Activated CD4-positive, CD25-positive, alpha-beta regulatory T cell (primary cell): ENCODE measurements around the gene PEX14.

Experiments used
- DNase-seq, 4 experiments: peaks; one replicate each; lab custom pipeline; 2025; lab: John Stamatoyannopoulos, UW

The PEX14 gene

DNA sequence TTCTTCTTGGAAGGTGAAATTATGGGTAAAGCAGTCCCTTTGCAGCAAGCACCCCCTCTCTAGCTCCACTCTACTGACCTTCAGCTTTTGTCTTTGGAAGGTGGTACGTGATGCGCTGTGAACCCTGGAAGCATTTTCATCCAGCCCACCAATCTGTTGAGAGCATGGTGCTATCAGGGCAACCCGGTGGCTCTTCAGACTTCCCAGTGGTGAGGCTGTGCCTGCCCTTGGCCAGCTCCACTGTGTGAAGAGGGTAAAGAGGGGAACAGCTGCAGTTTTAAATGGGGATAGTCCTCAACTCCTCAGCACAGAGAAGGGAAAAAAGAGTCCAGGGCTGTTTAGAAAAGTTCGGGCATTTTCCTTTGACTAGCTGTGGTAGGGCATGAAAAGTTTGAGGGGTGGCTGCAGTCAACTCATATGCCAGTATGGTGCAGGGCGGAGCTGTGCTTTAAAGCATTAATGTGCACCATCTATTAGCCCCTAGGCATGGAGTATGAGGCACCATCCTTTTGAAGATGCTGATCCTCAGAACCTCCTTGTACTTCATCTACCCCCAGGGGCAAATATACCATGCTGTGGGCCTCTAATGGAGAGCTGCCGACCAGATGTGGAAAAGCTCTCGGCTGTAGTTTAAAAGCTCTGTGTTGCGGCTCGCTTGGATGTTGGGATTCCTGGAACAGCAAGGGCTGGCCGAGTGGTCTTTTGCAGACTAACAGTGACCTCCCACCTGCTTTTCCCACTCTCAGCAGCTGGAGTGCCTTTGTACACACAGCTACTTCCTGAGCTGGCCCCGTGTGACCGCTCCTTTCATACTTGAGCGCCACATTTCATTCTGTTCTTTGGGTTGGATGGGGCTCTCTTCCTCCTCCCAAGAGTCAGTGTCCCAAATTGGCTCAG is 123.0 kb downstream of the PEX14 start:
- DNase-seq = no peak

DNA sequence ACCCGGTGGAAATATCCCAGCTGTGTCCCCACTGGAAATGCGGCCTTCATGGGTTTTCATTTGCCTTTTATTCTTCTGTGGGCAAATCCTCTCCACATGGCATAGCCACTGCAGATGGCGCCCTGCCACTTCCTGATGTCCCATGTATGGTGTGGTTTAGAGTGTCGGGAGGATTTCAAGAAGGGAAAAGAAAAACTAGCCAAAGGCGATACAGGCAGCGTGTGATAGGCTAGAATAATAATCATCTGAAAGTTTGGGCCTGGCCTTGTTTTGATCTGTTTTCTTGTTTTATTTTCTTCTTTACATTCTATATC is 123.6 kb downstream of the PEX14 start:
- DNase-seq = no peak

- DNase-seq = no peak
Measured at GRCh38 chr1:10599194-10599861, 124.6 kb downstream of the PEX14 start.

DNA sequence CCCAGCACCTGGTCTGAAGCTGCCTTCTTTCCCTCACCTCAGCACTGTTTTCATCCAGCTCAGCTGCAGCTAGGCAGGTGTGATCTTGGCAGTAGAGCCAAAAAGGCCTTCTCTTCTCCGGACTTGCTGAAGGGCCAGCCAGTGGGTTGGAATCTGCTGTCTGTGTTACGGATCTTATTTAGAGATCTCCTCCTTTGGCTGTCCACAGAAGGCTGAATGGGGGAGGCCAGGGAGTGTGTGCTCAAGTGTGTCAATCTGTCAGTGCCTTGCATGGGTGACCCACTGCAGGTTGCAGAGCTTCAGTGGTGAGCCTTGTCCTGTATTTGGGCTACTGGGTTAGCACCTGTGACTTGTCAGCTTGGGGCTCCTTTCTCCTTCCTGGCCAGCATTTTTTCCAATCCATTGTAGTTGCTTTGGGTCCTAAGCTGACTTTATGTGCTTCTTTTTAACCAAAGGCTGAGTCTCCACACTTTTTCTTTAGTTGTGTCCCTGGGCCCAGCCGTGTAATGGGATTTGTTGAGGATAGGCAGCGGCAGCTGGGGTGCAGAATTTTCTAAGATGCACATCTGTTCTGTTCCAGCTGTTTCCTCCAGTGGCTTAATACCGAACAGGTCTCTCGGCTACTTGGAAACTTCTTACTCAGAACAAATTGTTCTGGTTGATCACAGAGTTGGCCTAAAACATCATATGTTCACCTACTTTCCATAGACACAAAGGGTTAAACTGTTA is 126.8 kb downstream of the PEX14 start:
- no peak for DNase-seq

GRCh38 chr1:10602936-10603335 is 128.2 kb downstream of the PEX14 start:
- no peak for DNase-seq

DNA sequence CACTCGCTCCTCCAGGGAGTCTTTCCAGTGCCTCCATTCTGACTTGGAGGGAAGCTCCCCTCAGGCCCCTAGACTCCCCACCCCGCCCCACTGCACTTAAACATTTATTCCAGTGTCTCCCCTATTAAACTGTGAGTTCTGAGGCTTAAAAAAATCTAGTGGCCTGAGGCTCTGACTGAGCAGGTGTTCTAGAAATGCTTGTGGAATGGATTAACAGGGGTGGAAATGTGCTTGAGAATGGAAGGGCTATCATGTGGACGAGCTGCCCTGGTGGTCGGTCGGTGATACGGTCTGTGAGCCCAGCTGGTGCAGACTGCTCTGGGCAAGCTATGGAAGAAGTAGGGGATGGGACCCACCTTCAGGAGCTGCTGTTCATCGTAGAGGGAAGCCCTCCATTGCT is 130.2 kb downstream of the PEX14 start:
- no peak for DNase-seq

- DNase-seq = no peak
Measured at GRCh38 chr1:10606064-10606463, 131.3 kb downstream of the PEX14 start.

GRCh38 chr1:10607228-10607627 is 132.5 kb downstream of the PEX14 start:
- DNase-seq = no peak

GRCh38 chr1:10608690-10609089 is 133.9 kb downstream of the PEX14 start:
- DNase-seq = no peak

DNA sequence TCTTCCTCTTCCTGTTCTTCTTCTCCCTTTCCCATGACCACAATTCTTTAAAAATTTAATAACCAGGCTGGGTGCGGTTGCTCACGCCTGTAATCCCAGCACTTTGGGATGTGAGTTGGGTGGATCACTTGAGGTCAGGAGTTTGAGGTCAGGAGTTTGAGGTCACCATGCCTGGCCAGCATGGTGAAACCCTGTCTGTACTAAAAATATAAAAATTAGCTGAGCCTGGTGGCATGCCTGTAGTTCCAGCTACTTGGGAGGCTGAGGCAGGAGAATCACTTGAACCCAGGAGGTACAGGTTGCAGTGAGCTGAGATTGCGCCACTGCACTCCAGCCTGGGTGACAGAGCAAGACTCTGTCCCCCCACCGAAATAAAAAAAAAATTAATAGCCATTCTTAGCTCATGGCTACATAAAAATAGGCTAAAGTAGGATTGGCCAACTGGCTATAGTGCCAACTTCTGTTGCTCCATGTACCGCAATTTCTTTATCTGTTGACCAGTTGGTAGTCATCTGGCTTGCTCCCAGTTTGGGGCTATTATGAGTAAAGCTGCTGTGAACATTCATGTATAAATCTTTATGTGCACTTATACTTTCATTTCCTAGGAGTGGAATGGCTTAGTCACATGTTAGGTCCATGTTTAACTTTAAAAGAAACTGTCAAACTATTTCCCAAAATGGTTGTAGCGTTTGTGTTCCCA is 136.3 kb downstream of the PEX14 start:
- DNase-seq = no peak

DNA sequence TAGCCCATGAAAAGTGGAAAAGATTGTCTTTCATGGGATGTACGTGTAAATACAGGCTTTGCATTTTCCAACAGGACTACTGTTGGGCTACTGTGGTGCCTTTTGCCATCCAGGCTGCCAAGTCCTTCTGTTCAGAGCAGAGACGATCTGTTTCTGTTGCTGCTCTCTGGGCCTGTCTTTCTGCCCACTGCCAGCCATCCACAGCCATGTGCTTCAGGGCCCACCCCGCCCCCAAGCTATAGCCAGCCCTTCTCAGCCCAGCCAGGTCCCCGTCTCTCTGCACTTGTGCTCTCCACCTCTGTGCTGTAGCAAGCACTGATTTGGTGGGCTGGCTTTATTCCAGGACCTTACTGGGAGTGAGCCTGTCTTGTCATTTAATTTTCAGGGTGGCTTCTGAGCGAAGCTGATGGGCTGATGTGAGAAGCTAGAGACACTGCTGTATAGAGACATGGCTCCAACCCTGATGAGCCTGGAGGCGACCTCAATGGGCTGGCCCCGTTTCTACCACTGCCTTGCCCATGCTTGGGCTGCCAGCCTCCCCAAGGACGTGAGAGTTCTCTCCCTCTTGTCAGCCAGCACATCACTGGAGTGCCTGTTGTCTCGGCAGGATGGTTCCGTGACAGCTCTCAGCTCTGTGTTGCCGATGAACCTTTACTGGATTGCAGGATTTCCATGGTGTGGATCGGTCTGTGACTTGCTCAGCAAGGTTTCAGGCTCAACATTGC is 137.8 kb downstream of the PEX14 start:
- no peak for DNase-seq

GRCh38 chr1:10613340-10613739 is 138.6 kb downstream of the PEX14 start:
- DNase-seq = no peak

- DNase-seq = no peak
Measured at GRCh38 chr1:10613861-10614260, 139.1 kb downstream of the PEX14 start.

DNA sequence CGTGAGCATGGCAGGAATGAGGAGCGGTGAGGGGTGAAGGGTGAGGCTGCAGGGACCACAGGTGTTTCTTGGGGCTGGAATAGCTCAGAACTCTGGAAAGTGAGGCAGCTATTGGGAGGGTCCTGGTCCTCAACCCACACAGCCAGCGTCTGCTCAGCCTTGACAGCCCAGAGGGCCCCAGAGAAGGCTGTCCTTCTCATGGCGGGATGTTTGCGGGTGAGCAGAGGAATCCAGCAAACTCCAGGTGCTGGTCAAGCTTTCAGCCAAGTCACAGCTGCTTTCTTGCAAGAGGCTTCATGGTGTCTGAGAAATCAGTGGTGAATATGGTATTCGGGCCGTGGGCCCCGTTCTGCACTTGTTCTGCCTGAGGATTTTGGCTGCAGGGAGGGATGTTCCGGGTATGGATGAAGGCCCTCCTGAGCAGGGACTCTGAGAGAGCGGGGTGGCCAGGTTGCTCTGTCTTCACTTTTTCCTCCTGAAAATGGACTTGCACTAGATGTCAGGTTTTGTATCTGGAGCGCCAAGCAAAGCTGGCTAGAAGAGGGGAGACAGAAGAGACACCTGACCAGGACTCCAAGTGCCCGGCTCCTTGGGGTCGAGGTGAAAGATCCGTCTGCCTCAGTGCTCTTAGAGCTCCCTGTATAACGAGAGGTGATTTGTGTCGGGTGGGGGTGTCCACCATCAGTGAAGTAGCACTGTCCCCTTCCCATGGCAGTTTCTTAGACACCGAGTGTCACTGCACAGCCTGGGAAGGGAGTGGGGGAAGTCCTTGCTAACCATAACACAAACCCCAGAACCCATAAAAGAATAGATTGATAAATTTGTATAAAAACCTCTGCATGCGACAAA is 139.9 kb downstream of the PEX14 start:
- DNase-seq = no peak

GRCh38 chr1:10615332-10615731 is 140.6 kb downstream of the PEX14 start:
- DNase-seq = no peak

- no peak for DNase-seq
Measured at GRCh38 chr1:10615932-10616671, 141.4 kb downstream of the PEX14 start.

DNA sequence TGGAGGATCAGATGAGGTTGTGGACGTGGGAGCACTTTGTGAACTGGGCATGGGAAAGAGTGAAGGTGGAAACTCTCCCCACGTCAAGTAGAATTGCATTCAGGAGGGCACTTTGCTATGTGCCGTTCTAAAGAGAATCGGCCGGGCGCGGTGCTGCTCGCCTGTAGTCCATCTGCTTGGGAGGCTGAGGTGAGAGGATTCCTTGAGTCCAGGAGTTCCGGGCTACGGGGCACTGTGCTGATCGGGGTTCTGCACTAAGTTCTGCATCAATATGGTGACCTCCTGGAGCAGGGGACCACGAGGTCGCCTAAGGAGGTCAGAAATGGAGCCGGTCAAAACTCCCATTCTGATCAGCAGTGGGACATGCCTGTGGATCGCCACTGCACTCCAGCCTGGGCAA is 141.9 kb downstream of the PEX14 start:
- DNase-seq = no peak

GRCh38 chr1:10617318-10617717 is 142.6 kb downstream of the PEX14 start:
- no peak for DNase-seq

- DNase-seq = no peak
Measured at GRCh38 chr1:10617931-10618885, 143.5 kb downstream of the PEX14 start.
